Gastrocnemius medialis (tissue), 4 donors: ENCODE measurements around the gene GREB1L.

Experiments
- POLR2A ChIP-seq, 2 donors: fragments of 450-650 bp; IDR thresholded peaks; one replicate each; pipeline ENCODE4 v1.6.1; 2017; ENCODE audit warnings: antibody characterized with exemption in 2 of 2, mild to moderate bottlenecking in 2 of 2, moderate library complexity in 2 of 2
- TF ChIP-seq, protein P1 (sequence below), 5 experiments: fragments of 450-650 bp in 3 of 5; fragments of 200-600 bp in 2 of 5; sonication (generic) in 2 of 5; IDR thresholded peaks in 4 of 5; conservative IDR thresholded peaks in 1 of 5; 1 replicate in 4 of 5; 2 replicates in 1 of 5; pipeline ENCODE4 v1.5.1; 2016 to 2019; ENCODE audit warnings: antibody characterized with exemption in 5 of 5, mild to moderate bottlenecking in 3 of 5, moderate library complexity in 3 of 5

GRCh38 chr18:21389903-21390302, 147.9 kb downstream of the GREB1L start:
- TF ChIP-seq, protein P1, sequence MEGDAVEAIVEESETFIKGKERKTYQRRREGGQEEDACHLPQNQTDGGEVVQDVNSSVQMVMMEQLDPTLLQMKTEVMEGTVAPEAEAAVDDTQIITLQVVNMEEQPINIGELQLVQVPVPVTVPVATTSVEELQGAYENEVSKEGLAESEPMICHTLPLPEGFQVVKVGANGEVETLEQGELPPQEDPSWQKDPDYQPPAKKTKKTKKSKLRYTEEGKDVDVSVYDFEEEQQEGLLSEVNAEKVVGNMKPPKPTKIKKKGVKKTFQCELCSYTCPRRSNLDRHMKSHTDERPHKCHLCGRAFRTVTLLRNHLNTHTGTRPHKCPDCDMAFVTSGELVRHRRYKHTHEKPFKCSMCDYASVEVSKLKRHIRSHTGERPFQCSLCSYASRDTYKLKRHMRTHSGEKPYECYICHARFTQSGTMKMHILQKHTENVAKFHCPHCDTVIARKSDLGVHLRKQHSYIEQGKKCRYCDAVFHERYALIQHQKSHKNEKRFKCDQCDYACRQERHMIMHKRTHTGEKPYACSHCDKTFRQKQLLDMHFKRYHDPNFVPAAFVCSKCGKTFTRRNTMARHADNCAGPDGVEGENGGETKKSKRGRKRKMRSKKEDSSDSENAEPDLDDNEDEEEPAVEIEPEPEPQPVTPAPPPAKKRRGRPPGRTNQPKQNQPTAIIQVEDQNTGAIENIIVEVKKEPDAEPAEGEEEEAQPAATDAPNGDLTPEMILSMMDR (IDR thresholded peaks at IDR 0.05 in 4 of 5, conservative IDR thresholded peaks at IDR 0.05 in 1 of 5), result no peak
- TF ChIP-seq POLR2A (IDR thresholded peaks at IDR 0.05), result no peak
